Panc1 (cell line): ENCODE measurements around the gene SPINK8. TPM values are rescaled to one million over a fixed set of nuclear protein-coding genes. Genes with fewer than 3 reads are reported as not detected.

Source experiments
- ATAC-seq: fragments of 200-7000 bp; cut with Tn5 transposase; 2 replicates; pipeline ENCODE4 v1.9.1; 2020; ENCODE audit warnings: mild to moderate bottlenecking, moderate library complexity
- BruUV-seq: library from RNA; stranded (reverse); fragments of 400-500 nt; replicated peaks from 2 replicates; lab custom pipeline; 2021; lab: Mats Ljungman, UMichigan
- CTCF ChIA-PET: fragments of 300-600 bp; sonication (Branson Sonifier 250); formaldehyde crosslinking; loops from one replicate; lab custom pipeline; 2022; ENCODE audit warnings: antibody characterized with exemption; lab: Charles Lee
- POLR2A ChIA-PET: fragments of 300-600 bp; sonication (Branson Sonifier 250); formaldehyde crosslinking; loops from one replicate; lab custom pipeline; 2022; ENCODE audit warnings: antibody characterized with exemption; lab: Charles Lee
- DNase-seq: peaks from one replicate; pipeline ENCODE4 v3.0.0-alpha.2; 2010; ENCODE audit warnings: low read depth, low spot score
- H3K27ac ChIP-seq: 2 replicates; pipeline ENCODE4 v1.5.1; 2011; ENCODE audit warnings: mild to moderate bottlenecking, low read length, inconsistent platforms
- H3K27me3 ChIP-seq: fragments of 200-500 bp; sonication (Bioruptor generic); 2 replicates; pipeline ENCODE4 v1.6.0; 2014; ENCODE audit warnings: low read length, inconsistent platforms; ENCODE audit not compliant: control insufficient read depth, insufficient read depth
- H3K36me3 ChIP-seq: fragments of 200-500 bp; sonication (Bioruptor generic); 2 replicates; pipeline ENCODE4 v1.5.1; 2014; ENCODE audit warnings: inconsistent platforms, mild to moderate bottlenecking, low read length, moderate library complexity; ENCODE audit not compliant: control insufficient read depth, insufficient read depth
- H3K4me1 ChIP-seq: 2 replicates; pipeline ENCODE4 v1.5.1; 2011; ENCODE audit warnings: inconsistent platforms, mild to moderate bottlenecking, low read length, moderate library complexity; ENCODE audit not compliant: control insufficient read depth, insufficient read depth
- H3K4me3 ChIP-seq, 2 experiments: 2 replicates each; pipeline ENCODE4 v1.5.1; 2011 to 2012; ENCODE audit warnings: low read depth in 2 of 2, low read length in 2 of 2, mild to moderate bottlenecking in 2 of 2, inconsistent platforms in 1 of 2, moderate library complexity in 1 of 2
- H3K9me3 ChIP-seq: fragments of 200-500 bp; sonication (Bioruptor generic); 2 replicates; pipeline ENCODE4 v1.5.1; 2014; ENCODE audit warnings: low read depth, mild to moderate bottlenecking, inconsistent platforms, low read length, moderate library complexity; ENCODE audit not compliant: control insufficient read depth, insufficient read depth
- POLR2AphosphoS5 ChIP-seq: IDR thresholded peaks from 2 replicates; pipeline ENCODE4 v1.6.1; 2012; ENCODE audit warnings: mild to moderate bottlenecking, low read depth, low read length, moderate library complexity
- SIN3A ChIP-seq: IDR thresholded peaks from 2 replicates; pipeline ENCODE4 v1.6.1; 2012; ENCODE audit warnings: low read depth, mild to moderate bottlenecking, low read length, moderate library complexity, borderline replicate concordance; ENCODE audit not compliant: insufficient read depth
- TCF7L2 ChIP-seq: IDR thresholded peaks from 2 replicates; pipeline ENCODE4 v1.6.1; 2011; ENCODE audit warnings: mild to moderate bottlenecking, low read depth, low read length, inconsistent platforms
- in situ Hi-C: cut with HindIII; loops from 2 replicates; pipeline ENCODE4 v1.10.0; 2016; ENCODE audit warnings: low sequenced_read_pairs, low pct_unique_long_range_greater_than_20kb
- intact Hi-C: fragments of 100-400 bp; cut with micrococcal nuclease; formaldehyde crosslinking; loops from one replicate; pipeline ENCODE4 v1.10.0; 2022; ENCODE audit not compliant: unreplicated experiment
- total RNA-seq: library from RNA; stranded (reverse); gene quantifications from one replicate; pipeline ENCODE4 v1.2.1, GENCODE V29; 2021; ENCODE audit not compliant: unreplicated experiment
- TF ChIP-seq, protein P1 (sequence below), 2 experiments: IDR thresholded peaks; 2 replicates each; pipeline ENCODE4 v1.6.1; 2011 to 2012; ENCODE audit warnings: low read depth in 2 of 2, control low read depth in 1 of 2, low read length in 1 of 2, mild to moderate bottlenecking in 1 of 2, moderate library complexity in 1 of 2; ENCODE audit not compliant: insufficient read depth in 1 of 2
- TF ChIP-seq, protein P2 (sequence below): fragments of 450-650 bp; IDR thresholded peaks from 2 replicates; pipeline ENCODE4 v1.5.1; 2017; ENCODE audit warnings: mild to moderate bottlenecking

SPINK8 gene
- total RNA-seq, 1 experiment from 2014 or later: not detected

DNA sequence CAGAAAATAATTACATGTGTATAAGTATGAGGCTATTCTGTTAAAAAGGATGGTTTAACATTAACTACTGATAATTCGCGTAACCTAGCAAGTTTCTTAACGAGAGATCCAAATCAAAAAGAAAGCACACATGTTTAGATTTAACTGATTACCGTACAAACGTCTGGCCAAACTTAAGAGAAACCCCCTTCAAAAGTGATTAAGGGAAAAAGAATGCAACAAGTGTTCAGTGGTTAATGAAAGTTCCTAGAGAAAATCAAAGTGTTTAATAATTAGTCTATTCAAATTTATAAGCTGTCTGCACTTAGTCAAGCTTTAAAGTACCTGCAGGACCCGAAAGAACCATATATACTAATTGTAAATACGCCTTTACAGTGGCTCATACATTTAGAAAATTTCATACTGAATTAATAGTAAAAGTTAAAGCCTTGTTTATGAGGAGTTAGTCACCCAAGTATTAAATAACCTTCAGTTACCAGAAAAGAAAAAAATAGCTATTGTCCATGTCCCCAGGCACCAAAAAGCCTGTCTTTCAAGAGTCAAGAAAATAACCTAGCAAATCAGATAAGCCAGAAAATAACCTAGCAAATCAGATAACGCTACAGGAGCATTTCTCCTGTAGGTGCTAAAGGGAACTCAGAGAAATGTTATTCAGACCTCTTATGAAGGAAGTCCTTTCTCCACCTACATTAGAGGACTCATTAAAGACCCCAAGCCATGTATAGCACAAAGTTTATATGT is 58.0 kb downstream of the SPINK8 start:
- ChIA-PET CTCF (interaction anchor here (2.8 kb wide), 1 partner anchor 161 kb away, joined by 29 read pairs; no protein-coding TSS in a partner anchor), POLR2A (interaction anchor here (0.6 kb wide), 1 partner anchor 211 kb away, joined by 5 read pairs; no protein-coding TSS in a partner anchor)
- no peak for DNase-seq
- Histone ChIP-seq H3K4me1 (no peaks in the 10 kb centered on the region), H3K4me3 (no peak overlapping the region), H3K27ac (no peak overlapping the region), H3K27me3 (no peaks in the 10 kb centered on the region), H3K36me3 (no peaks in the 10 kb centered on the region), H3K9me3 (no peaks in the 10 kb centered on the region)
- in situ Hi-C loops (no loop called here), intact Hi-C loops (no loop called here)
- ATAC-seq: no peak
- BruUV-seq: no TSS peak
- TF ChIP-seq TCF7L2 (no peak), POLR2AphosphoS5 (no peak), SIN3A (no peak)
- TF ChIP-seq, protein P1, sequence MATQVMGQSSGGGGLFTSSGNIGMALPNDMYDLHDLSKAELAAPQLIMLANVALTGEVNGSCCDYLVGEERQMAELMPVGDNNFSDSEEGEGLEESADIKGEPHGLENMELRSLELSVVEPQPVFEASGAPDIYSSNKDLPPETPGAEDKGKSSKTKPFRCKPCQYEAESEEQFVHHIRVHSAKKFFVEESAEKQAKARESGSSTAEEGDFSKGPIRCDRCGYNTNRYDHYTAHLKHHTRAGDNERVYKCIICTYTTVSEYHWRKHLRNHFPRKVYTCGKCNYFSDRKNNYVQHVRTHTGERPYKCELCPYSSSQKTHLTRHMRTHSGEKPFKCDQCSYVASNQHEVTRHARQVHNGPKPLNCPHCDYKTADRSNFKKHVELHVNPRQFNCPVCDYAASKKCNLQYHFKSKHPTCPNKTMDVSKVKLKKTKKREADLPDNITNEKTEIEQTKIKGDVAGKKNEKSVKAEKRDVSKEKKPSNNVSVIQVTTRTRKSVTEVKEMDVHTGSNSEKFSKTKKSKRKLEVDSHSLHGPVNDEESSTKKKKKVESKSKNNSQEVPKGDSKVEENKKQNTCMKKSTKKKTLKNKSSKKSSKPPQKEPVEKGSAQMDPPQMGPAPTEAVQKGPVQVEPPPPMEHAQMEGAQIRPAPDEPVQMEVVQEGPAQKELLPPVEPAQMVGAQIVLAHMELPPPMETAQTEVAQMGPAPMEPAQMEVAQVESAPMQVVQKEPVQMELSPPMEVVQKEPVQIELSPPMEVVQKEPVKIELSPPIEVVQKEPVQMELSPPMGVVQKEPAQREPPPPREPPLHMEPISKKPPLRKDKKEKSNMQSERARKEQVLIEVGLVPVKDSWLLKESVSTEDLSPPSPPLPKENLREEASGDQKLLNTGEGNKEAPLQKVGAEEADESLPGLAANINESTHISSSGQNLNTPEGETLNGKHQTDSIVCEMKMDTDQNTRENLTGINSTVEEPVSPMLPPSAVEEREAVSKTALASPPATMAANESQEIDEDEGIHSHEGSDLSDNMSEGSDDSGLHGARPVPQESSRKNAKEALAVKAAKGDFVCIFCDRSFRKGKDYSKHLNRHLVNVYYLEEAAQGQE (IDR thresholded peaks at IDR 0.05; ENCODE audit: insufficient read depth in 1 of 2, low read depth in 2 of 2, low read length in 1 of 2): no peak
- TF ChIP-seq, protein P2, sequence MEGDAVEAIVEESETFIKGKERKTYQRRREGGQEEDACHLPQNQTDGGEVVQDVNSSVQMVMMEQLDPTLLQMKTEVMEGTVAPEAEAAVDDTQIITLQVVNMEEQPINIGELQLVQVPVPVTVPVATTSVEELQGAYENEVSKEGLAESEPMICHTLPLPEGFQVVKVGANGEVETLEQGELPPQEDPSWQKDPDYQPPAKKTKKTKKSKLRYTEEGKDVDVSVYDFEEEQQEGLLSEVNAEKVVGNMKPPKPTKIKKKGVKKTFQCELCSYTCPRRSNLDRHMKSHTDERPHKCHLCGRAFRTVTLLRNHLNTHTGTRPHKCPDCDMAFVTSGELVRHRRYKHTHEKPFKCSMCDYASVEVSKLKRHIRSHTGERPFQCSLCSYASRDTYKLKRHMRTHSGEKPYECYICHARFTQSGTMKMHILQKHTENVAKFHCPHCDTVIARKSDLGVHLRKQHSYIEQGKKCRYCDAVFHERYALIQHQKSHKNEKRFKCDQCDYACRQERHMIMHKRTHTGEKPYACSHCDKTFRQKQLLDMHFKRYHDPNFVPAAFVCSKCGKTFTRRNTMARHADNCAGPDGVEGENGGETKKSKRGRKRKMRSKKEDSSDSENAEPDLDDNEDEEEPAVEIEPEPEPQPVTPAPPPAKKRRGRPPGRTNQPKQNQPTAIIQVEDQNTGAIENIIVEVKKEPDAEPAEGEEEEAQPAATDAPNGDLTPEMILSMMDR: no peak

DNA sequence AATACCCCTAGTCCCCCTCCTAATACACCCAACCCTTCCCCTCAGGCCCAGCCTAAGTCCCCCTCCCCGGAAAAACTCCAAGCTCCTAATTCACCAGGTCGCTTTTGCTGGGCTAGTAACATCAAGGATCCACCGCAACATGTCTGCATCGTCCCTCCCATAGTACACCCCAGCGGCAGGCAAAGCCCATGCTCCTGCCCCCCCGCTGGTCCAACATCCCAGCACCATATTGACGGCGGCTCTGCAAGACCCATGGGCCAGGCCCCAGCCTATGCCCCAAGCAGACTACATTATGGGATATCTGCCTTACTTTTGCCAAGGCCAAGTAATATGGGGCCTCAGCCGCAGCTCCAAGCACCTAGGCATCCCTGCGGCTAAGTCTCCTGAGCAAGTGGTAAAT is 59.0 kb downstream of the SPINK8 start:
- no peaks in the 10 kb centered on the region for H3K4me1 ChIP-seq
- H3K36me3 ChIP-seq: no peaks in the 10 kb centered on the region
- no peak for TF ChIP-seq TCF7L2
- TF ChIP-seq, protein P1 (IDR thresholded peaks at IDR 0.05; ENCODE audit: insufficient read depth in 1 of 2, low read depth in 2 of 2, low read length in 1 of 2): no peak
- TF ChIP-seq SIN3A: no peak
- no peak for TF ChIP-seq POLR2AphosphoS5
- TF ChIP-seq, protein P2: no peak
- no TSS peak for BruUV-seq
- intact Hi-C loops (loop anchor here (5.0 kb wide), 1 partner anchor 163 kb away; no protein-coding TSS in a partner anchor), in situ Hi-C loops (no loop called here)
- ATAC-seq (no peak), DNase-seq (no peak)
- H3K27ac ChIP-seq: no peak overlapping the region
- ChIA-PET CTCF (interaction anchor here (1.3 to 2.8 kb wide), 2 partner anchors 126 to 162 kb away, joined by 8 to 29 read pairs; no protein-coding TSS in a partner anchor), POLR2A (no interaction called here)
- H3K27me3 ChIP-seq: no peaks in the 10 kb centered on the region
- no peaks in the 10 kb centered on the region for H3K9me3 ChIP-seq
- no peak overlapping the region for H3K4me3 ChIP-seq
